ENCODE measurements around the gene CD200R1L.

The CD200R1L gene

DNA sequence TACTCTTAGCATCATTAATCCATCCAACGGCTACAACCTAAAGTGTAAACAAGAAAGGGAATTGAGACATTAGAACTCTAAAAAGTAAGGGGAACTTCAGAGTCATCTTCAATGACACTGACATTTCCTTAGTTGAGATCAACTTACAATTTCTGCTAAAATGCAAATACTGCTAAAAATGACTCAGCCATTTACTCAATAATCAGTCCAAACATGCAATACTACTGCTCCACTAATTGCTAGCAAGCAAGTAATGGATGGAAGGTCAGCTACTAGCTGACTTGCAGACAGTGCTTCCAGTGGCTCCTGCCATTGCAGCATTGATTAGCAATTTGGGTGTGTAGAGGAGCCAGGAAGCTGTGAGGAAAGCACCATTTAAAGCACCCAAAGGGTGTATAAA is 28.4 kb downstream of the CD200R1L start:
- no peaks in the 10 kb centered on the region for H4K20me1 ChIP-seq (ENCODE audit: insufficient read depth, low read length, poor library complexity, severe bottlenecking)
- H3K4me1 ChIP-seq (ENCODE audit: insufficient read depth, low read length, poor library complexity, severe bottlenecking), result peaks cover 9% of the 10 kb centered on the region

DNA sequence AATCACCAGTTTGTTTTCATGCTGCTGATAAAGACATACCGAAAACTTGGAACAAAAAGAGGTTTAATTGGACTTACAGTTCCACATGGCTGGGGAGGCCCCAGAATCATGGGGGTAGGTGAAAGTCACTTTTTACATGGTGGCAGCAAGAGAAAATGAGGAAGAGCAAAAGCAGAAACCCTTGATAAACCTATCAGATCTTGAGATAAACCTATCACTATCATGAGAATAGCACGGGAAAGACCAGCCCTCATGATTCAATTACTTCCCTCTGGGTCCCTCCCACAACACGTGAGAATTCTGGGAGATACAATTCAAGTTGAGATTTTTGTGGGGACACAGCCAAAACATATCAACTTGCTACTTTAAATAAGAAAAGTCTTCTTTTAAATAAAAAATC is 28.9 kb downstream of the CD200R1L start:
- H3K9me3 ChIP-seq (ENCODE audit: insufficient read depth, low read depth, low read length), result no peaks in the 10 kb centered on the region
- H2AFZ ChIP-seq (ENCODE audit: low read length), result no peak overlapping the region
- no peak overlapping the region for H3K4me3 ChIP-seq (ENCODE audit: low read length, poor library complexity, severe bottlenecking)
- no peaks in the 10 kb centered on the region for H3F3A ChIP-seq (ENCODE audit: low read depth)
- no peak overlapping the region for H3K9ac ChIP-seq (ENCODE audit: low read depth, low read length, poor library complexity, severe bottlenecking)
- no peaks in the 10 kb centered on the region for H3K9me2 ChIP-seq (replicated peaks; ENCODE audit: low read depth, low read length)
- no peaks in the 10 kb centered on the region for H3K36me3 ChIP-seq (ENCODE audit: insufficient read depth, low read length)
- H4K20me1 ChIP-seq (ENCODE audit: insufficient read depth, low read length, poor library complexity, severe bottlenecking), result no peaks in the 10 kb centered on the region
- H3K4me1 ChIP-seq (ENCODE audit: insufficient read depth, low read length, poor library complexity, severe bottlenecking), result peaks cover 14% of the 10 kb centered on the region
- no peak overlapping the region for H3K4me2 ChIP-seq (ENCODE audit: low read depth, low read length, poor library complexity, severe bottlenecking)
- no peaks in the 10 kb centered on the region for H3K27me3 ChIP-seq (ENCODE audit: insufficient read depth, low read length, poor library complexity, severe bottlenecking)
- H3K79me2 ChIP-seq (ENCODE audit: insufficient read depth, low read length), result no peaks in the 10 kb centered on the region
- TF ChIP-seq EZH2phosphoT487 (IDR thresholded peaks at IDR 0.05; ENCODE audit: borderline replicate concordance), result no peak
- TF ChIP-seq, protein P1, sequence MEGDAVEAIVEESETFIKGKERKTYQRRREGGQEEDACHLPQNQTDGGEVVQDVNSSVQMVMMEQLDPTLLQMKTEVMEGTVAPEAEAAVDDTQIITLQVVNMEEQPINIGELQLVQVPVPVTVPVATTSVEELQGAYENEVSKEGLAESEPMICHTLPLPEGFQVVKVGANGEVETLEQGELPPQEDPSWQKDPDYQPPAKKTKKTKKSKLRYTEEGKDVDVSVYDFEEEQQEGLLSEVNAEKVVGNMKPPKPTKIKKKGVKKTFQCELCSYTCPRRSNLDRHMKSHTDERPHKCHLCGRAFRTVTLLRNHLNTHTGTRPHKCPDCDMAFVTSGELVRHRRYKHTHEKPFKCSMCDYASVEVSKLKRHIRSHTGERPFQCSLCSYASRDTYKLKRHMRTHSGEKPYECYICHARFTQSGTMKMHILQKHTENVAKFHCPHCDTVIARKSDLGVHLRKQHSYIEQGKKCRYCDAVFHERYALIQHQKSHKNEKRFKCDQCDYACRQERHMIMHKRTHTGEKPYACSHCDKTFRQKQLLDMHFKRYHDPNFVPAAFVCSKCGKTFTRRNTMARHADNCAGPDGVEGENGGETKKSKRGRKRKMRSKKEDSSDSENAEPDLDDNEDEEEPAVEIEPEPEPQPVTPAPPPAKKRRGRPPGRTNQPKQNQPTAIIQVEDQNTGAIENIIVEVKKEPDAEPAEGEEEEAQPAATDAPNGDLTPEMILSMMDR (conservative IDR thresholded peaks at IDR 0.05; ENCODE audit: low read length), result no peak

More for the DNA sequence above, 28.4 kb downstream of the CD200R1L start:
- Histone ChIP-seq H3K36me3 (ENCODE audit: insufficient read depth, low read length) (no peaks in the 10 kb centered on the region), H3K79me2 (ENCODE audit: insufficient read depth, low read length) (no peaks in the 10 kb centered on the region), H2AFZ (ENCODE audit: low read length) (no peak overlapping the region), H3F3A (ENCODE audit: low read depth) (no peaks in the 10 kb centered on the region), H3K9ac (ENCODE audit: low read depth, low read length, poor library complexity, severe bottlenecking) (no peak overlapping the region), H3K27me3 (ENCODE audit: insufficient read depth, low read length, poor library complexity, severe bottlenecking) (no peaks in the 10 kb centered on the region), H3K4me3 (ENCODE audit: low read length, poor library complexity, severe bottlenecking) (no peak overlapping the region), H3K9me2 (replicated peaks; ENCODE audit: low read depth, low read length) (no peaks in the 10 kb centered on the region), H3K9me3 (ENCODE audit: insufficient read depth, low read depth, low read length) (no peaks in the 10 kb centered on the region), H3K4me2 (ENCODE audit: low read depth, low read length, poor library complexity, severe bottlenecking) (no peak overlapping the region)
- TF ChIP-seq, protein P1 (conservative IDR thresholded peaks at IDR 0.05; ENCODE audit: low read length), result no peak
- TF ChIP-seq EZH2phosphoT487 (IDR thresholded peaks at IDR 0.05; ENCODE audit: borderline replicate concordance), result no peak

DNA sequence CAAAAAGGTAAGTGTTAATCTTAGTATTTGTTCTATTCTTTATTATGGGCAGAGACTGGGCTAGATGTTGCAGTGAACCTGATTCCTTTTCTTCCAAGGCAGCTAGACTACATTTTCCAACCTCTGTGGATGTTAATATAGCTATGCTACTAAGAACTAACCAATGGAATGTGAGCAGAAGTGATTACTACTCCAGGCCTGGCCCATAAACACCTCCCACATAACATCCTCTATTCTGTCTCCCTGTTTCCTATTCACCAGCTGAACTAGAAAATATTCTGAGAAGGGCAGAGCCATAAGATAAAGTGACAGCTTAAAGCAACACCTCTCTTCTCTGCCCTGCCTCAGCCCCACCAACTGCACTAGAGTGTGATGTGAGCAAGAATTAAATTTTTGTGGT is 29.4 kb downstream of the CD200R1L start:
- no peaks in the 10 kb centered on the region for H3F3A ChIP-seq (ENCODE audit: low read depth)
- no peaks in the 10 kb centered on the region for H4K20me1 ChIP-seq (ENCODE audit: insufficient read depth, low read length, poor library complexity, severe bottlenecking)
- H3K9ac ChIP-seq (ENCODE audit: low read depth, low read length, poor library complexity, severe bottlenecking), result no peak overlapping the region
- peaks cover 19% of the 10 kb centered on the region for H3K4me1 ChIP-seq (ENCODE audit: insufficient read depth, low read length, poor library complexity, severe bottlenecking)
- H3K4me3 ChIP-seq (ENCODE audit: low read length, poor library complexity, severe bottlenecking), result no peak overlapping the region
- H3K27me3 ChIP-seq (ENCODE audit: insufficient read depth, low read length, poor library complexity, severe bottlenecking), result no peaks in the 10 kb centered on the region
- H3K4me2 ChIP-seq (ENCODE audit: low read depth, low read length, poor library complexity, severe bottlenecking), result no peak overlapping the region
- H3K9me3 ChIP-seq (ENCODE audit: insufficient read depth, low read depth, low read length), result no peaks in the 10 kb centered on the region
- H3K36me3 ChIP-seq (ENCODE audit: insufficient read depth, low read length), result no peaks in the 10 kb centered on the region
- H2AFZ ChIP-seq (ENCODE audit: low read length), result no peak overlapping the region
- H3K79me2 ChIP-seq (ENCODE audit: insufficient read depth, low read length), result no peaks in the 10 kb centered on the region
- H3K9me2 ChIP-seq (replicated peaks; ENCODE audit: low read depth, low read length), result no peaks in the 10 kb centered on the region
- TF ChIP-seq, protein P1 (conservative IDR thresholded peaks at IDR 0.05; ENCODE audit: low read length), result no peak

All from Loucy (cell line).